Ascending aorta (tissue), 2 donors: ENCODE data around the gene SLC22A23. TPM values are rescaled to one million over a fixed set of nuclear protein-coding genes. Genes with fewer than 3 reads are reported as not detected.
"Not testable (repeated sequence)": the region's sequence is repeated elsewhere in the genome, so short reads cannot be mapped to it uniquely, and the experiment has no call there.

Experiments used
- DNase-seq, 2 donors: peaks; one replicate each; pipeline ENCODE4 v3.0.0-alpha.2; 2019; ENCODE audit warnings: low spot score in 2 of 2
- H3K27ac ChIP-seq, 2 donors: fragments of 200-600 bp; sonication (generic); one replicate each; pipeline ENCODE4 v1.5.1; 2016 to 2017; ENCODE audit warnings: mild to moderate bottlenecking in 1 of 2
- H3K27me3 ChIP-seq: fragments of 200-600 bp; sonication (generic); one replicate; pipeline ENCODE4 v1.5.1; 2017
- H3K36me3 ChIP-seq, 2 donors: fragments of 200-600 bp; sonication (generic); one replicate each; pipeline ENCODE4 v1.5.1; 2016
- H3K4me1 ChIP-seq, 2 donors: fragments of 200-600 bp; sonication (generic); one replicate each; pipeline ENCODE4 v1.5.1; 2016 to 2017; ENCODE audit warnings: mild to moderate bottlenecking in 1 of 2
- H3K4me3 ChIP-seq, 2 donors: fragments of 200-600 bp; sonication (generic); one replicate each; pipeline ENCODE4 v1.5.1; 2016 to 2017; ENCODE audit warnings: mild to moderate bottlenecking in 1 of 2
- H3K9me3 ChIP-seq, 2 donors: fragments of 200-600 bp; sonication (generic); one replicate each; pipeline ENCODE4 v1.5.1; 2016
- CTCF ChIP-seq, 3 experiments: fragments of 200-600 bp in 2 of 3; fragments of 450-650 bp in 1 of 3; sonication (generic) in 2 of 3; IDR thresholded peaks; one replicate each; pipeline ENCODE4 v1.5.1; 2016 to 2019; ENCODE audit warnings: antibody characterized with exemption in 3 of 3, mild to moderate bottlenecking in 1 of 3, moderate library complexity in 1 of 3
- intact Hi-C: fragments of 100-400 bp; cut with DNase I; formaldehyde crosslinking; loops from one replicate; pipeline ENCODE4 v1.15.1; 2023
- total RNA-seq: library from RNA; depleted of rRNA; stranded (reverse); fragments of >200 nt; gene quantifications from one replicate; pipeline ENCODE4 v1.1.0, GENCODE V29; 2016

Gene SLC22A23
- total RNA-seq, 1 donor from 2014 or later = 42.0 TPM

- H3K36me3 ChIP-seq = no peaks in the 10 kb centered on the region
- DNase-seq = peak in 1 of 2 donors; percentile 39
- no peak overlapping the region for H3K27ac ChIP-seq
These were observed 68.1 kb downstream of the SLC22A23 start for GRCh38 chr6:3388786-3389185.

GRCh38 chr6:3386374-3386857 is 70.4 kb downstream of the SLC22A23 start:
- intact Hi-C loops = no loop called here
- H3K4me1 ChIP-seq = no peaks in the 10 kb centered on the region
- DNase-seq = peak in 1 of 2 donors; percentile 49
- H3K27ac ChIP-seq = no peak overlapping the region
- H3K9me3 ChIP-seq = no peaks in the 10 kb centered on the region
- TF ChIP-seq CTCF (IDR thresholded peaks at IDR 0.05) = no peak
- H3K36me3 ChIP-seq = no peaks in the 10 kb centered on the region
- H3K27me3 ChIP-seq = no peaks in the 10 kb centered on the region
- no peak overlapping the region for H3K4me3 ChIP-seq

More at GRCh38 chr6:3388786-3389185, 68.1 kb downstream of the SLC22A23 start:
- no peaks in the 10 kb centered on the region for H3K9me3 ChIP-seq
- H3K4me1 ChIP-seq = no peaks in the 10 kb centered on the region
- H3K4me3 ChIP-seq = no peak overlapping the region
- intact Hi-C loops = no loop called here
- TF ChIP-seq CTCF (IDR thresholded peaks at IDR 0.05) = no peak
- no peaks in the 10 kb centered on the region for H3K27me3 ChIP-seq

GRCh38 chr6:3385660-3386151 is 71.1 kb downstream of the SLC22A23 start:
- intact Hi-C loops = no loop called here
- peak in 1 of 2 donors; percentile 61 for DNase-seq
- no peaks in the 10 kb centered on the region for H3K4me1 ChIP-seq
- no peaks in the 10 kb centered on the region for H3K27me3 ChIP-seq
- H3K27ac ChIP-seq = no peak overlapping the region
- H3K9me3 ChIP-seq = no peaks in the 10 kb centered on the region
- H3K4me3 ChIP-seq = no peak overlapping the region
- no peak for TF ChIP-seq CTCF (IDR thresholded peaks at IDR 0.05)
- H3K36me3 ChIP-seq = no peaks in the 10 kb centered on the region

GRCh38 chr6:3385181-3385580 is 71.7 kb downstream of the SLC22A23 start:
- not testable (repeated sequence) for H3K4me1 ChIP-seq, H3K27ac ChIP-seq
- DNase-seq = peak in 1 of 2 donors; percentile 19

GRCh38 chr6:3384241-3385143 is 72.4 kb downstream of the SLC22A23 start:
- no peak for DNase-seq

More at GRCh38 chr6:3385181-3385580, 71.7 kb downstream of the SLC22A23 start:
- intact Hi-C loops, H3K27me3 ChIP-seq, H3K9me3 ChIP-seq, H3K36me3 ChIP-seq, H3K4me3 ChIP-seq: not testable (repeated sequence)

More at GRCh38 chr6:3384241-3385143, 72.4 kb downstream of the SLC22A23 start:
- H3K4me3 ChIP-seq = no peak overlapping the region
- H3K27ac ChIP-seq = no peak overlapping the region
- no peaks in the 10 kb centered on the region for H3K36me3 ChIP-seq
- intact Hi-C loops = no loop called here
- H3K4me1 ChIP-seq = no peaks in the 10 kb centered on the region
- no peak for TF ChIP-seq CTCF (IDR thresholded peaks at IDR 0.05)
- no peaks in the 10 kb centered on the region for H3K27me3 ChIP-seq
- no peaks in the 10 kb centered on the region for H3K9me3 ChIP-seq
